HG02938 (cell line): ENCODE results near the gene TEX19.
"Not testable (repeated sequence)": the region's sequence is repeated elsewhere in the genome, so short reads cannot be mapped to it uniquely, and the experiment has no call there.

Experiments
- ATAC-seq: cut with Tn5 transposase; IDR thresholded peaks from one replicate; pipeline ENCODE4 v1.9.1; 2021; ENCODE audit warnings: mild to moderate bottlenecking, moderate library complexity; ENCODE audit not compliant: unreplicated experiment

The TEX19 gene

GRCh38 chr17:82374626-82375331 lies 15.7 kb downstream of the TEX19 start:
- no peak for ATAC-seq

GRCh38 chr17:82375359-82376041 lies 16.5 kb downstream of the TEX19 start:
- ATAC-seq = no peak

- ATAC-seq = no peak
Measured at GRCh38 chr17:82376042-82376730, 17.1 kb downstream of the TEX19 start.

GRCh38 chr17:82377294-82377693 lies 18.2 kb downstream of the TEX19 start:
- ATAC-seq = not testable (repeated sequence)

- no peak for ATAC-seq
Measured at GRCh38 chr17:82377924-82378740, 19.1 kb downstream of the TEX19 start.

- ATAC-seq = no peak
Measured at GRCh38 chr17:82378741-82379021, 19.6 kb downstream of the TEX19 start.

GRCh38 chr17:82380860-82381702 lies 22.0 kb downstream of the TEX19 start:
- ATAC-seq = no peak

GRCh38 chr17:82381703-82382009 lies 22.6 kb downstream of the TEX19 start:
- ATAC-seq = not testable (repeated sequence)

GRCh38 chr17:82382220-82382932 lies 23.3 kb downstream of the TEX19 start:
- not testable (repeated sequence) for ATAC-seq

- ATAC-seq = no peak
Measured at GRCh38 chr17:82382933-82383255, 23.8 kb downstream of the TEX19 start.

GRCh38 chr17:82383411-82383810 lies 24.4 kb downstream of the TEX19 start:
- no peak for ATAC-seq

- no peak for ATAC-seq
Measured at GRCh38 chr17:82384051-82384729, 25.1 kb downstream of the TEX19 start.

- no peak for ATAC-seq
Measured at GRCh38 chr17:82384730-82385481, 25.9 kb downstream of the TEX19 start.

- no peak for ATAC-seq
Measured at GRCh38 chr17:82385559-82386254, 26.7 kb downstream of the TEX19 start.

GRCh38 chr17:82386255-82386831 lies 27.3 kb downstream of the TEX19 start:
- no peak for ATAC-seq

GRCh38 chr17:82386881-82387704 lies 28.0 kb downstream of the TEX19 start:
- ATAC-seq = no peak

- no peak for ATAC-seq
Measured at GRCh38 chr17:82387705-82388106, 28.7 kb downstream of the TEX19 start.
